HT1080 (cell line): Measurements from ENCODE around the gene RHOT1. TPM values are rescaled to one million over a fixed set of nuclear protein-coding genes. Genes with fewer than 3 reads are reported as not detected.
"Not testable (repeated sequence)": the region's sequence is repeated elsewhere in the genome, so short reads cannot be mapped to it uniquely, and the experiment has no call there.

Source experiments
- DNase-seq: peaks from one replicate; pipeline ENCODE4 v3.0.0-alpha.2; 2015; ENCODE audit warnings: low read depth
- total RNA-seq: library from RNA; depleted of rRNA; stranded (reverse); fragments of >200 nt; shearing (Covaris generic); gene quantifications from 2 replicates; pipeline ENCODE4 v1.2.3, GENCODE V29; 2014

RHOT1 gene
- total RNA-seq, 1 experiment from 2014 or later: 21.2 TPM

- no peak for DNase-seq
Observed at GRCh38 chr17:32123782-32124181, 18.5 kb upstream of the RHOT1 start.

- DNase-seq: no peak
Observed at GRCh38 chr17:32124985-32125847, 17.1 kb upstream of the RHOT1 start.

- DNase-seq: no peak
Observed at GRCh38 chr17:32125848-32126153, 16.5 kb upstream of the RHOT1 start.

GRCh38 chr17:32126325-32126724, 16.0 kb upstream of the RHOT1 start:
- no peak for DNase-seq

GRCh38 chr17:32126746-32127145, 15.6 kb upstream of the RHOT1 start:
- no peak for DNase-seq

- peak; percentile 74 for DNase-seq
Observed at GRCh38 chr17:32127158-32127897, 15.0 kb upstream of the RHOT1 start.

- DNase-seq: not testable (repeated sequence)
Observed at GRCh38 chr17:32128470-32128869, 13.8 kb upstream of the RHOT1 start.

- not testable (repeated sequence) for DNase-seq
Observed at GRCh38 chr17:32135497-32136117, 6.7 kb upstream of the RHOT1 start.

GRCh38 chr17:32136856-32137255, 5.4 kb upstream of the RHOT1 start:
- no peak for DNase-seq

- not testable (repeated sequence) for DNase-seq
Observed at GRCh38 chr17:32139504-32139903, 2.8 kb upstream of the RHOT1 start.

- DNase-seq: peak; percentile 29
Observed at GRCh38 chr17:32141258-32141657, 1.0 kb upstream of the RHOT1 start.

- no peak for DNase-seq
Observed at GRCh38 chr17:32141679-32142037, 644 bp upstream of the RHOT1 start.

- DNase-seq: peak; percentile 56
Observed at GRCh38 chr17:32142857-32143526, 690 bp downstream of the RHOT1 start.

- DNase-seq: no peak
Observed at GRCh38 chr17:32143527-32143870, 1.2 kb downstream of the RHOT1 start.

GRCh38 chr17:32144442-32144841, 2.1 kb downstream of the RHOT1 start:
- DNase-seq: not testable (repeated sequence)

- DNase-seq: no peak
Observed at GRCh38 chr17:32148351-32148750, 6.0 kb downstream of the RHOT1 start.

GRCh38 chr17:32150358-32150757, 8.1 kb downstream of the RHOT1 start:
- no peak for DNase-seq

- DNase-seq: no peak
Observed at GRCh38 chr17:32152130-32152529, 9.8 kb downstream of the RHOT1 start.

- DNase-seq: no peak
Observed at GRCh38 chr17:32155896-32156295, 13.6 kb downstream of the RHOT1 start.

- DNase-seq: no peak
Observed at GRCh38 chr17:32156656-32157055, 14.4 kb downstream of the RHOT1 start.

- no peak for DNase-seq
Observed at GRCh38 chr17:32157225-32157624, 14.9 kb downstream of the RHOT1 start.
